AG04449 (cell line): ENCODE results near the gene CELSR1.
A peak's percentile ranks its signal among the peaks of the same experiment; 100 is the strongest.

Source experiments
- CTCF ChIA-PET: fragments of 350-600 bp; formaldehyde crosslinking; extraction: SDS; loops from one replicate; lab custom pipeline; 2021; ENCODE audit warnings: antibody characterized with exemption; lab: Yijun Ruan, JAX
- POLR2A ChIA-PET: fragments of 400-600, 350-600 bp; formaldehyde crosslinking; extraction: SDS; loops from one replicate; lab custom pipeline; 2020; ENCODE audit warnings: antibody characterized with exemption, inconsistent platforms; lab: Yijun Ruan, JAX
- DNase-seq: peaks from one replicate; pipeline ENCODE4 v3.0.0-alpha.2; 2010; ENCODE audit warnings: low read depth, low spot score
- H3K4me3 ChIP-seq: 2 replicates; pipeline ENCODE4 v1.5.1; 2011; ENCODE audit warnings: low read depth, mild to moderate bottlenecking, control low read depth, low read length
- CTCF ChIP-seq: IDR thresholded peaks from one replicate; pipeline ENCODE4 v1.5.1; 2011; ENCODE audit warnings: mild to moderate bottlenecking, moderate library complexity, low read length, control low read depth, inconsistent platforms; ENCODE audit not compliant: insufficient read depth; ENCODE audit errors: missing control alignments

The CELSR1 gene

GRCh38 chr22:46357711-46358520 lies 179.5 kb downstream of the CELSR1 start:
- ChIA-PET CTCF (interaction anchor here (1.0 to 4.3 kb wide), 3 partner anchors 10 to 188 kb away, joined by 3 to 53 read pairs (median 17); no protein-coding TSS in a partner anchor), POLR2A (no interaction called here)
- no peak for TF ChIP-seq CTCF
- no peak overlapping the region for H3K4me3 ChIP-seq
- DNase-seq = no peak

DNA sequence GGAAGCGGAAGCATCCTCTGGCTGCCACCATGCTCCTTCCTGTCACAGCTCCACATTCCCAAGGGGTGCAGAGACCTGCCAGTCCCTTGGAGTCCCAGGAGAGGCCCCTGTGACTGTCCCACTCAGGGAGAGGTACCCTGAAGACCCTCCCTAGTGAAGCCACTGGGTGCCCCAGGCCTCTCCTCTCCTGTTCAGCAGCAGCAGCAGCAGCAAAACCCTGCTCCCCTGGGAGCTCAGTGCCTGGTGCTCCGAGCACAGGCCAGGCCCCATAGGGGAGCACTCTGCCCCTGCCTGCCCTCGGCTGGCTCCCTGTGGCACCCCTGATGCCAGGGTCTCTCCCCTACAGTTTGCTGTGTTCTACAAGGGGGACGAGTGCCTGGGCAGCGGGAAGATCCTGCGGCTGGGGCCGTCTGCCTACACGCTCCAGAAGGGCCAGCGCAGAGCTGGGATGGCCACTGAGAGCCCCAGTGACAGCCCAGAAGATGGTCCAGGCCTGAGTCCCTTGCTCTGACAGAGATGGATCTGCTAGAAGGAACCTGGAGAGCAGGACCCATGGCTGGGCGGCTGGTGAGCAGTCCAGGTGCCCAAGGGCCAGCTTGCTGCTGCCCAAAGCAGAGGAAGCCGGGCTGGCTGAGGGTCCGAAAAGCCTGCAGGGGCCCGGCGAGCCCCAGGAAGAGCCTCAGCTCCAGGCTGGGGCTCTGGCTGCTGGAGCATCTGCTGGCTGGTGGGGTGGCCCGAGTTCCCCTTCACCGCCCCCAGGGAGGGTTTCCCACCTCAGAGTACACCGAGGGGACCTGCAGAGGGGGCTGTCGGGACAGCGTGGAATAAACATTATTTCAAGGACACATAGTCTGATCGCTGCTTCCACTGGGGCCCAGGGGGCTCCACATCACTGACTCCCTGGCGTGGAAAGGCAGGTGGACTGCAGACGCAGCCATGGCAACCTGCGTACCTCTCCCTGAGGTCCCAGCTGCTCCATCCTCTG lies 180.6 kb downstream of the CELSR1 start:
- no peak for TF ChIP-seq CTCF
- ChIA-PET CTCF (interaction anchor here (0.9 to 4.3 kb wide), 12 partner anchors 10 to 362 kb away, joined by 3 to 53 read pairs (median 4); no protein-coding TSS in a partner anchor), POLR2A (no interaction called here)
- no peak overlapping the region for H3K4me3 ChIP-seq
- no peak for DNase-seq

- ChIA-PET POLR2A (interaction anchor here (1.1 kb wide), 1 partner anchor 191 kb away, joined by 3 read pairs; no protein-coding TSS in a partner anchor), CTCF (interaction anchor here (0.9 to 4.3 kb wide), 13 partner anchors 10 to 362 kb away, joined by 3 to 53 read pairs (median 4); no protein-coding TSS in a partner anchor)
- no peak for DNase-seq
- no peak for TF ChIP-seq CTCF
- no peak overlapping the region for H3K4me3 ChIP-seq
Observed at GRCh38 chr22:46355996-46356471, 181.4 kb downstream of the CELSR1 start.

DNA sequence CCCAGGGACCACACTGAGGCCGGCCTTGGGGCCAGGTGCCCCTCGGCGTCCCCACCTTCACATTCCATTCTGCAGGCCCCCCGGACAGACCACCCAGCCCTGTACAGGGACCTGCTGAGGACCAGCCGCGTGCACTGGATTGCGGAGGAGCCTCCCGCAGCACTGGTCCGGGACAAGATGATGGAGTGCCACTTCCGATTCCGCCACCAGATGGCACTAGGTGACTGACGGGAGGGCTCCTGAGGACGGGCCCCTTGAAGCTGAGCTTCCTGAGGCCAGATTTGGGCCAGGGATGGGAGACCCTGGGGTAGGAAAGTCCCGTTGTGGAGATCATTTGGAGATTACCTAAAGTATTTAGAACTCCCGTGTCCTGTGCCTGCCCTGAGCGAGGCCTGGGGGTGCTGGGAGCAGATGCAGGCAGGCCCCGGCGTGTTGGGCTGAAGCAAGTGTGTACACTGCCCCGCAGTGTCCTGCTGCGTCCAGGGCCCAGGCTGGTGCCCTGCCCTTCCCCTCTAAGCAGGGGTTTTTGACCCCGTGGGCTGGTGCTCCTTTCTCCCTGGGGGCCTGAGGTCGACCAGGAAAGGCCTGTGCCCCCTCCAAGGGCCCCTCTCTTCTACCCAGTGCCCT lies 181.9 kb downstream of the CELSR1 start:
- TF ChIP-seq CTCF = peak; percentile 85
- no peak for DNase-seq
- CTCF ChIA-PET = interaction anchor here (0.9 to 4.3 kb wide), 12 partner anchors 11 to 342 kb away, joined by 3 to 53 read pairs (median 8); no protein-coding TSS in a partner anchor
- POLR2A ChIA-PET = interaction anchor here (1.1 kb wide), 1 partner anchor 192 kb away, joined by 3 read pairs; no protein-coding TSS in a partner anchor
- H3K4me3 ChIP-seq = no peak overlapping the region

- CTCF ChIA-PET = interaction anchor here (1.2 to 4.3 kb wide), 7 partner anchors 11 to 208 kb away, joined by 7 to 53 read pairs (median 9); no protein-coding TSS in a partner anchor
- no peak for TF ChIP-seq CTCF
- H3K4me3 ChIP-seq = no peak overlapping the region
- POLR2A ChIA-PET = interaction anchor here (1.1 kb wide), 1 partner anchor 192 kb away, joined by 3 read pairs; no protein-coding TSS in a partner anchor
- no peak for DNase-seq
Observed at GRCh38 chr22:46354993-46355305, 182.5 kb downstream of the CELSR1 start.
